H9 (cell line): ENCODE data around the gene IL12RB2. TPM values are rescaled to one million over a fixed set of nuclear protein-coding genes. Genes with fewer than 3 reads are reported as not detected.

ENCODE experiments used
- DNase-seq: peaks from one replicate; pipeline ENCODE4 v3.0.0-alpha.2; 2017
- H2AFZ ChIP-seq: one replicate; pipeline ENCODE4 v1.6.1; 2013; ENCODE audit warnings: mild to moderate bottlenecking, low read length, control low read depth, moderate library complexity
- H2AK5ac ChIP-seq: 2 replicates; pipeline ENCODE4 v1.6.1; 2013; ENCODE audit warnings: low read length, control low read depth, mixed read lengths; ENCODE audit not compliant: insufficient read length
- H2BK120ac ChIP-seq: one replicate; pipeline ENCODE4 v1.6.1; 2013; ENCODE audit warnings: low read depth, mild to moderate bottlenecking, low read length, control low read depth, inconsistent platforms; ENCODE audit not compliant: poor library complexity, severe bottlenecking
- H2BK12ac ChIP-seq: 2 replicates; pipeline ENCODE4 v1.6.1; 2013; ENCODE audit warnings: low read length, control low read depth, mixed read lengths, low read depth; ENCODE audit not compliant: insufficient read length
- H2BK15ac ChIP-seq: 2 replicates; pipeline ENCODE4 v1.6.1; 2013; ENCODE audit warnings: low read depth, low read length, control low read depth
- H2BK20ac ChIP-seq: one replicate; pipeline ENCODE4 v1.6.1; 2013; ENCODE audit warnings: low read depth, mild to moderate bottlenecking, low read length, control low read depth, inconsistent platforms; ENCODE audit not compliant: poor library complexity, severe bottlenecking
- H2BK5ac ChIP-seq: 2 replicates; pipeline ENCODE4 v1.6.1; 2013; ENCODE audit warnings: low read length, control low read depth, mixed read lengths; ENCODE audit not compliant: insufficient read length
- H3K14ac ChIP-seq: 2 replicates; pipeline ENCODE4 v1.6.1; 2013; ENCODE audit warnings: low read length, control low read depth; ENCODE audit not compliant: insufficient read depth
- H3K18ac ChIP-seq: 2 replicates; pipeline ENCODE4 v1.6.1; 2013; ENCODE audit warnings: low read depth, mild to moderate bottlenecking, mixed read lengths, low read length, control low read depth; ENCODE audit not compliant: insufficient read length
- H3K23ac ChIP-seq: 2 replicates; pipeline ENCODE4 v1.6.1; 2013; ENCODE audit warnings: low read length, control low read depth, mixed read lengths, low read depth; ENCODE audit not compliant: insufficient read length
- H3K23me2 ChIP-seq: 2 replicates; pipeline ENCODE4 v1.6.1; 2013; ENCODE audit warnings: low read depth, mild to moderate bottlenecking, mixed read lengths, low read length, control low read depth; ENCODE audit not compliant: insufficient read length, poor library complexity, severe bottlenecking
- H3K27ac ChIP-seq: 2 replicates; pipeline ENCODE4 v1.5.1; 2013; ENCODE audit warnings: low read length, control low read depth, mixed read lengths, low read depth; ENCODE audit not compliant: insufficient read length
- H3K27me3 ChIP-seq: 2 replicates; pipeline ENCODE4 v1.6.1; 2013; ENCODE audit warnings: low read length, control low read depth, inconsistent platforms; ENCODE audit not compliant: insufficient read depth
- H3K4ac ChIP-seq: 2 replicates; pipeline ENCODE4 v1.6.1; 2013; ENCODE audit warnings: low read depth, mild to moderate bottlenecking, control low read depth, inconsistent platforms, low read length, moderate library complexity
- H3K4me1 ChIP-seq: 2 replicates; pipeline ENCODE4 v1.6.1; 2013; ENCODE audit warnings: low read length, control low read depth, inconsistent platforms; ENCODE audit not compliant: insufficient read depth
- H3K4me2 ChIP-seq: 2 replicates; pipeline ENCODE4 v1.6.1; 2013; ENCODE audit warnings: low read length, control low read depth, mixed read lengths; ENCODE audit not compliant: insufficient read length, insufficient read depth
- H3K56ac ChIP-seq: 2 replicates; pipeline ENCODE4 v1.6.1; 2013; ENCODE audit warnings: low read depth, mild to moderate bottlenecking, mixed read lengths, low read length, control low read depth; ENCODE audit not compliant: insufficient read length
- H3K79me1 ChIP-seq: 2 replicates; pipeline ENCODE4 v1.6.1; 2013; ENCODE audit warnings: low read depth, mild to moderate bottlenecking, moderate library complexity, low read length, control low read depth, inconsistent platforms; ENCODE audit not compliant: insufficient read depth, poor library complexity, severe bottlenecking
- H3K79me2 ChIP-seq: 2 replicates; pipeline ENCODE4 v1.6.1; 2013; ENCODE audit warnings: low read length, control low read depth, inconsistent platforms; ENCODE audit not compliant: insufficient read depth
- H3K9ac ChIP-seq: 2 replicates; pipeline ENCODE4 v1.6.1; 2013; ENCODE audit warnings: low read length, control low read depth, mixed read lengths; ENCODE audit not compliant: insufficient read length; ENCODE audit errors: extremely low read depth
- H3K9me3 ChIP-seq: one replicate; pipeline ENCODE4 v1.6.1; 2013; ENCODE audit warnings: low read depth, low read length, inconsistent platforms; ENCODE audit not compliant: control insufficient read depth
- H3T11ph ChIP-seq: one replicate; pipeline ENCODE4 v1.6.1; 2013; ENCODE audit warnings: mild to moderate bottlenecking, low read length, control low read depth, inconsistent platforms
- H4K20me1 ChIP-seq: one replicate; pipeline ENCODE4 v1.6.1; 2013; ENCODE audit not compliant: control insufficient read depth, insufficient read length, insufficient read depth
- H4K5ac ChIP-seq: 2 replicates; pipeline ENCODE4 v1.6.1; 2013; ENCODE audit warnings: low read depth, mild to moderate bottlenecking, mixed read lengths, low read length, control low read depth; ENCODE audit not compliant: insufficient read length
- H4K8ac ChIP-seq: replicated peaks from 2 replicates; pipeline ENCODE4 v1.6.1; 2013; ENCODE audit warnings: low read length, control low read depth, mixed read lengths, low read depth; ENCODE audit not compliant: insufficient read length
- H4K91ac ChIP-seq: 2 replicates; pipeline ENCODE4 v1.6.1; 2013; ENCODE audit warnings: low read depth, mild to moderate bottlenecking, moderate library complexity, mixed read lengths, low read length, control low read depth; ENCODE audit not compliant: insufficient read length
- H3K27ac Mint-ChIP-seq, 3 experiments: 2 replicates in 2 of 3; 3 replicates in 1 of 3; pipeline ENCODE4 v1.8.0; 2020 to 2021; ENCODE audit warnings: mixed read lengths in 3 of 3, mild to moderate bottlenecking in 1 of 3, moderate library complexity in 1 of 3
- H3K27me3 Mint-ChIP-seq: 2 replicates; pipeline ENCODE4 v1.8.0; 2021; ENCODE audit warnings: low read depth, mild to moderate bottlenecking, moderate library complexity, mixed read lengths
- H3K36me3 Mint-ChIP-seq, 3 experiments: 2 replicates in 2 of 3; 3 replicates in 1 of 3; pipeline ENCODE4 v1.8.0; 2020 to 2021; ENCODE audit warnings: low read depth in 3 of 3, mixed read lengths in 3 of 3; ENCODE audit not compliant: insufficient read depth in 1 of 3
- H3K4me1 Mint-ChIP-seq, 2 experiments: 2 replicates each; pipeline ENCODE4 v1.8.0; 2020; ENCODE audit warnings: mixed read lengths in 2 of 2
- H3K4me3 Mint-ChIP-seq, 2 experiments: 2 replicates in 1 of 2; 3 replicates in 1 of 2; pipeline ENCODE4 v1.8.0; 2020 to 2021; ENCODE audit warnings: mild to moderate bottlenecking in 2 of 2, mixed read lengths in 2 of 2, moderate library complexity in 1 of 2
- H3K9me3 Mint-ChIP-seq, 2 experiments: 2 replicates in 1 of 2; 3 replicates in 1 of 2; pipeline ENCODE4 v1.8.0; 2020; ENCODE audit warnings: mild to moderate bottlenecking in 2 of 2, mixed read lengths in 2 of 2, moderate library complexity in 1 of 2
- WGBS: extraction: QIAGEN DNeasy Blood & Tissue Kit; methylation state at CpG from one replicate; pipeline ENCODE4 v1.1.7; 2013; ENCODE audit warnings: missing lambda C conversion rate, low lambda C conversion rate, mixed read lengths; ENCODE audit not compliant: insufficient read length; ENCODE audit errors: extremely low coverage; 5-methylcytosine and 5-hydroxymethylcytosine counted together
- total RNA-seq: library from RNA; stranded (reverse); gene quantifications from 2 replicates; pipeline ENCODE4 v1.2.1, GENCODE V29; 2021
- TF ChIP-seq, protein P1 (sequence below): fragments of 200-600 bp; sonication (generic); conservative IDR thresholded peaks from 3 replicates; pipeline ENCODE4 v1.8.0; 2021; ENCODE audit warnings: antibody characterized with exemption, mild to moderate bottlenecking

IL12RB2 gene
- total RNA-seq, 1 experiment from 2014 or later = 0.77 TPM

DNA sequence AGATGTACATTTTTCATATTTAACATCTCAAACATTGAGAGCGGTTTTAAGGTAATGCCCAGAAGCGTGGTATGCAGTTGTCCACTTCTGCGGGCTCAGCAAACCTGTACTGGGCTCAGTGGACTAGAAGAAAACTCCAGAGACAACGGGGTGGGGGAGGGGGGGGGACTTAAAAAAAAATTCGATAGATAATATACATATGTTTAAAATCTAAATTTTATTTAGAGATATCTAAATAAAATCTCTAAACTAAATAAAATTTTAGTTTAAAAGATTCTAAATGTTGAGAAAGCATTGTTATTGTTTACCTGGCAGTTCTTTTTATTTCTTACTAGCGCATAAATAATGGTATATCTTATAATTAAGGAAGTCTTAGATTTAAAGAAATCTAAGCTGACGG is 1.1 kb upstream of the IL12RB2 start:
- Histone ChIP-seq H3K27ac (no peak overlapping the region), H3K4me1 (no peaks in the 10 kb centered on the region), H3K9ac (no peak overlapping the region), H4K20me1 (no peaks in the 10 kb centered on the region), H3K56ac (no peak overlapping the region), H3K27me3 (peaks cover 13% of the 10 kb centered on the region), H2BK15ac (no peak overlapping the region), H3K23ac (no peak overlapping the region), H4K5ac (no peak overlapping the region), H3K4ac (no peak overlapping the region), H3K23me2 (peaks cover 5% of the 10 kb centered on the region), H2BK120ac (no peak overlapping the region), H4K8ac (no peak overlapping the region), H3K79me2 (no peaks in the 10 kb centered on the region), H3K79me1 (no peaks in the 10 kb centered on the region), H2AK5ac (no peak overlapping the region), H2BK5ac (no peak overlapping the region), H3K18ac (no peak overlapping the region), H2BK12ac (no peak overlapping the region), H3K14ac (no peak overlapping the region), H4K91ac (no peak overlapping the region), H2AFZ (no peak overlapping the region), H2BK20ac (no peak overlapping the region), H3K9me3 (no peaks in the 10 kb centered on the region), H3K4me2 (no peak overlapping the region), H3T11ph (no peak overlapping the region)
- H3K9me3 Mint-ChIP-seq = no peaks in the 10 kb centered on the region
- H3K4me1 Mint-ChIP-seq = peaks cover 7% of the 10 kb centered on the region in 2 experiments; a peak in 3 of 4 replicates
- H3K27ac Mint-ChIP-seq = no peak overlapping the region
- no CpG with 5 or more reads among the region's 7 CpGs for WGBS
- no peaks in the 10 kb centered on the region for H3K36me3 Mint-ChIP-seq
- peaks cover 76% of the 10 kb centered on the region for H3K27me3 Mint-ChIP-seq
- TF ChIP-seq, protein P1, sequence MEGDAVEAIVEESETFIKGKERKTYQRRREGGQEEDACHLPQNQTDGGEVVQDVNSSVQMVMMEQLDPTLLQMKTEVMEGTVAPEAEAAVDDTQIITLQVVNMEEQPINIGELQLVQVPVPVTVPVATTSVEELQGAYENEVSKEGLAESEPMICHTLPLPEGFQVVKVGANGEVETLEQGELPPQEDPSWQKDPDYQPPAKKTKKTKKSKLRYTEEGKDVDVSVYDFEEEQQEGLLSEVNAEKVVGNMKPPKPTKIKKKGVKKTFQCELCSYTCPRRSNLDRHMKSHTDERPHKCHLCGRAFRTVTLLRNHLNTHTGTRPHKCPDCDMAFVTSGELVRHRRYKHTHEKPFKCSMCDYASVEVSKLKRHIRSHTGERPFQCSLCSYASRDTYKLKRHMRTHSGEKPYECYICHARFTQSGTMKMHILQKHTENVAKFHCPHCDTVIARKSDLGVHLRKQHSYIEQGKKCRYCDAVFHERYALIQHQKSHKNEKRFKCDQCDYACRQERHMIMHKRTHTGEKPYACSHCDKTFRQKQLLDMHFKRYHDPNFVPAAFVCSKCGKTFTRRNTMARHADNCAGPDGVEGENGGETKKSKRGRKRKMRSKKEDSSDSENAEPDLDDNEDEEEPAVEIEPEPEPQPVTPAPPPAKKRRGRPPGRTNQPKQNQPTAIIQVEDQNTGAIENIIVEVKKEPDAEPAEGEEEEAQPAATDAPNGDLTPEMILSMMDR = no peak
- H3K4me3 Mint-ChIP-seq = peak overlapping the region; percentile 65 to 83; a peak in 2 of 5 replicates
- DNase-seq = no peak
